Stimulated activated CD4-positive, alpha-beta T cell treated with anti-CD3 and anti-CD28 coated beads, Interleukin-4, amount 100 ng/mL, for 1 hour (primary cell): ENCODE measurements around the gene DUSP21.
"Not testable (repeated sequence)": the region's sequence is repeated elsewhere in the genome, so short reads cannot be mapped to it uniquely, and the experiment has no call there.

Experiments used
- DNase-seq: peaks from one replicate; pipeline ENCODE4 v3.0.0-alpha.2; 2020

Gene DUSP21

DNA sequence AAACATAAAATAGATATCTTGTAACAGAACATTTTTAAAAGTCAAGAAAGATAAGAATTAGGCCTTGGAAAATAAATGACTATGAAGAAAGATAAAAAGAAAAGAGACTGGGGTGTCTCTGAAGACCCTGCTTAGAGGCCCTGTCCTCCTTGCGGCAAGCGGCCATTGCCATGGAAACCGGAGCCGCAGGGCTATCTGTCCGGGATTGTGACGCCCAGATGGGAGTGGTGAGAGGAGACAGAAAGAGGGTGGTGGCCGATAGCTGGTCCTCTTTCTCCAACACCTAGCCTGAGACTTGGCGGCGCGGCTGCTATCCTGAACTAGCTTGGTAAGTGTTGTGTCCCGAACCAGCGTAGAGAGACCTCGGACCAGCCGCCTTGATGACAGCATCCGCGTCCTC lies at the start of gene DUSP21:
TSS of gene DUSP21 (plus strand) at position 269 of the 400 bp plus-strand sequence. CDS start at position 381, 112 bp downstream.
- DNase-seq = no peak

- no peak for DNase-seq
Measured at GRCh38 chrX:44795945-44796450, 47.8 kb upstream of the DUSP21 start.

GRCh38 chrX:44802613-44803012 lies 41.2 kb upstream of the DUSP21 start:
- no peak for DNase-seq

- no peak for DNase-seq
Measured at GRCh38 chrX:44815681-44816080, 28.1 kb upstream of the DUSP21 start.

- DNase-seq = no peak
Measured at GRCh38 chrX:44816367-44816766, 27.5 kb upstream of the DUSP21 start.

DNA sequence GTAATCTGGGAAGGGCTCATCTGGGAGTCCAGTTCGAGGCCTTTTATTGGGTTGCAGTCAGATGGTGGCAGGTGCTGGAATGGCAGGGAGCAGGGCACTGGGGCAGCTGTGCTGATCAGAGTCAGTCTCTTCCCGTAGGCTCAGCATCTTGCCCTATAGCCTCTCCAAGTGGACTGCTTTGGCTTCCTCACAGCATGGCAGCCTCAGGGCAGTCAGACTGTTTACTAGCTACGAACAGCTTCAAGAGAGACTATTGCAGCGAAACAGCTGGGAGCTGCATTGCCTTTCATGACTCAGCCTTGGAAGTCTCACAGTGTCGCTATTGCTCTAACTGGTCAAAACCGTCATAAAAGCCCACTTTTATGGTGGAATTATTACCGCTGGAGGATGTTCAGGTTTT lies 26.8 kb upstream of the DUSP21 start:
- no peak for DNase-seq

GRCh38 chrX:44822601-44823000 lies 21.2 kb upstream of the DUSP21 start:
- DNase-seq = no peak

- not testable (repeated sequence) for DNase-seq
Measured at GRCh38 chrX:44823193-44823592, 20.6 kb upstream of the DUSP21 start.

GRCh38 chrX:44828008-44828605 lies 15.7 kb upstream of the DUSP21 start:
- DNase-seq = no peak

GRCh38 chrX:44829832-44830231 lies 14.0 kb upstream of the DUSP21 start:
- no peak for DNase-seq

DNA sequence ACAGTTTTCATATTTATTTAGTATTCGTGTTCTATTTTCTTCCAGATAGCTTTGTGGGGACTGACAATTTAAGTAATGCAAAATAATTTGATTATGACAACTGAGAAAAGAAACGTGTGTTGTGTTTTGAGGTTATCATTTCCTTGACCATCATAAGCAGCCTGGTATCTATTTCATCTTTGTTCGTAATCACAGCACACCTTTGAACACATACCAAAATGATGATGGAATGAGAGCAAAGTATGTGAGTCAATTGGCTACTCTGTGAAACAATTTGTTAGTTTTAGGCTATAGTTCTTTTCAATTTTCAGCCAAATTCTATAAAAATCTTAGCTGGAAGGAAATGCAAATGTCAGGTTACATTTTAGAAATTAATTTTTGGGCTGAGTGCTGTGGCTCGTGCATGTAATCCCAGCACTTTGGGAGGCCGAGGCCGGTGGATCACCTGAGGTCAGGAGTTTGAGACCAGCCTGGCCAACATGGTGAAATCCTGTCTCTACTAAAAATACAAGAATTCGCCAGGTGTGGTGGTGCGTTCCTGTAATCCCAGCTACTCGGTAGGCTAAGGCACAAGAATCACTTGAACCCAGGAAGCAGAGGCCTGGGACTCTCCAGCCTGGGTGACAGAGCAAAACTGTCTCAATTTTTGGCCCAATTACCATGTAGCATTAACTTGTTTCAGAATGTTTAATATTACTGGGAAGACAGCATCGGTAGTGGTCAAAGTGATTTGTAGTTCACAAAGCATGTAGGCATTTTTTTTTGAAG lies 1.1 kb upstream of the DUSP21 start:
- no peak for DNase-seq

DNA sequence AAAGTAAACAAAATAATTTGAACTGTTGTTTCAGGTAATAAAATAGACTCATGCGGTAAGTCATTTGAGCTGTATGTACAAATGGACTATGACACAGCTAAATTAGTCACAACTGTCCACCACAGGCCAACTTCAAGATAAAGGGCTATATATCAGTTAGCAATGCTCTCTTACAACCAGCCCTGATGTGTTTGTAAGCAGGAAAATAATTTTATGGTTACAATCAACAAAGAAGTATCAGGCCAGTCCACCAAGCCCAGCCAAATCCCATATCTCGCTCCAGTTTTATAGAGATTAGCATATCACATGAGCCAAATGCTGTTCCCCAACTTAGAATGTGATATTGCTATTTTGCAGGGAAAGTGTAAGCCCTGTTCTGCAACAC lies 511 bp upstream of the DUSP21 start:
- DNase-seq = no peak

- DNase-seq = no peak
Measured at GRCh38 chrX:44844204-44844603, 383 bp downstream of the DUSP21 start.

GRCh38 chrX:44850891-44851290 lies 7.1 kb downstream of the DUSP21 start:
- not testable (repeated sequence) for DNase-seq

GRCh38 chrX:44871114-44871645 lies 27.4 kb downstream of the DUSP21 start:
- no peak for DNase-seq

GRCh38 chrX:44871931-44872820 lies 28.4 kb downstream of the DUSP21 start:
- DNase-seq = peak; percentile 22

- peak; percentile 95 for DNase-seq
Measured at GRCh38 chrX:44872821-44873414, 29.1 kb downstream of the DUSP21 start, which contains the start of gene KDM6A. TSS of gene KDM6A (plus strand) at chrX:44873188. CDS start at chrX:44873552, 364 bp downstream.

DNA sequence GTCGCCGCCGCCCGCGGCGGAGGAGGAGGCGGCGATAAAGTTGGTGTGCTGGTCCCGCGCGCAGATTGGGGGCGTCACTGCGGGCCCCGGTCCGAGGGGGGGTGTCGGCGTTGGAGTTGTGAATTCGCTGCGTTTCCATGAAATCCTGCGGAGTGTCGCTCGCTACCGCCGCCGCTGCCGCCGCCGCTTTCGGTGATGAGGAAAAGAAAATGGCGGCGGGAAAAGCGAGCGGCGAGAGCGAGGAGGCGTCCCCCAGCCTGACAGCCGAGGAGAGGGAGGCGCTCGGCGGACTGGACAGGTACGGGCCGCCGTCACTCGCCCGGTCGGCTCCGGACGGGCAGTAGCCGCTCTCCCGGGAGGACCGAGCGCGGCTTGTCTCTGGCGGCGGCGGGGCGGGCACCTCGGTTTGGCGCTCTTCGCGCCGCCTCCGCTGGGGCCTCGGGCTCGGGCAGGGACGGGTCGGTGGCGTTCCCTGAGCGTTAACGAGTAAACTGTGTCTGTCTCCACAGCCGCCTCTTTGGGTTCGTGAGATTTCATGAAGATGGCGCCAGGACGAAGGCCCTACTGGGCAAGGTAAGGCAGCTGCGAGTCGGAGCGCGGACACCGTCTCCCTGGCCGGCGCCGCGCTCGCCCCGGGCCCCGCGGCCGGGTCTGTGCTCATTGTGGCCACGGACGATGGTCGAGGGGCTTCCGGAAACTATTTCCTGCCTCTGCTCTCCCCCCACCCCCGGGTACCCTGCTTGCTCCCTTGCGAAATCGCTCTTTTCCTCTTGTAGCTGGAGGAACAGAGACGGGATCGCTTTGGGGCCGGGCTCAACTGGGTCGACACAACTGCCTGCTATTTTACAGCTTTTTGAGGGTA lies 29.8 kb downstream of the DUSP21 start:
- peak; percentile 41 for DNase-seq

- peak; percentile 23 for DNase-seq
Measured at GRCh38 chrX:44874420-44875184, 30.8 kb downstream of the DUSP21 start.

- DNase-seq = no peak
Measured at GRCh38 chrX:44875185-44875489, 31.3 kb downstream of the DUSP21 start.

- DNase-seq = no peak
Measured at GRCh38 chrX:44876086-44876485, 32.3 kb downstream of the DUSP21 start.
